Measurements from ENCODE around the gene TUBD1. TPM values are rescaled to one million over a fixed set of nuclear protein-coding genes. Genes with fewer than 3 reads are reported as not detected.
A peak's percentile ranks its signal among the peaks of the same experiment; 100 is the strongest.

The TUBD1 gene
- polyA plus RNA-seq, 1 donor (not counting 4 experiments of a cell fraction or from before 2014, with no cell fraction given) = 7.6 TPM

GRCh38 chr17:59916446-59916845, 23.7 kb upstream of the TUBD1 start:
- no peaks in the 10 kb centered on the region for H3K9me1 ChIP-seq (ENCODE audit: control insufficient read depth, extremely low read depth, insufficient read depth, low read length)
- H2AFZ ChIP-seq (ENCODE audit: control insufficient read depth, low read length) = no peak overlapping the region
- no peaks in the 10 kb centered on the region for H3K4me1 ChIP-seq (ENCODE audit: control insufficient read depth, extremely low read depth, insufficient read depth, low read length)
- no peaks in the 10 kb centered on the region for H3K79me2 ChIP-seq (ENCODE audit: control insufficient read depth, insufficient read depth, low read length)
- no peak overlapping the region for H3K27ac ChIP-seq (ENCODE audit: control insufficient read depth, insufficient read depth, low read length)
- dilution Hi-C loops (cut with MboI; ENCODE audit: extremely low pct_ligation_motif_present, low sequenced_read_pairs) = no loop called here
- TF ChIP-seq EZH2 (IDR thresholded peaks at IDR 0.05; ENCODE audit: low read length) (no peak), CTCF (optimal IDR thresholded peaks at IDR 0.05 in 1 of 3, IDR thresholded peaks at IDR 0.05 in 1 of 3, conservative IDR thresholded peaks at IDR 0.05 in 1 of 3; ENCODE audit: extremely low read depth in 1 of 3, insufficient read depth in 2 of 3, low read length in 3 of 3) (no peak)
- DNase-seq (ENCODE audit: low read depth, low spot score) (no peak), FAIRE-seq (no peak)
- peaks cover 8 to 16% of the 10 kb centered on the region in 2 experiments for H3K36me3 ChIP-seq (ENCODE audit: control insufficient read depth in 2 of 2, extremely low read depth in 1 of 2, insufficient read depth in 2 of 2, low read length in 2 of 2)
- no peak overlapping the region for H3K9ac ChIP-seq (ENCODE audit: control insufficient read depth, extremely low read depth, insufficient read depth, low read length)
- H3K4me3 ChIP-seq (ENCODE audit: control insufficient read depth in 2 of 3, extremely low read depth in 1 of 3, insufficient read depth in 2 of 3, low read depth in 1 of 3, low read length in 3 of 3) = no peak overlapping the region
- H3K27me3 ChIP-seq (ENCODE audit: control insufficient read depth, extremely low read depth, insufficient read depth, low read length) = no peaks in the 10 kb centered on the region
- H3K4me2 ChIP-seq (ENCODE audit: control insufficient read depth, extremely low read depth, insufficient read depth, low read depth, low read length) = no peak overlapping the region
- no peaks in the 10 kb centered on the region for H4K20me1 ChIP-seq (ENCODE audit: control insufficient read depth, extremely low read depth, insufficient read depth, low read length)
- H3K9me3 ChIP-seq (ENCODE audit: control insufficient read depth, low read depth, low read length) = no peaks in the 10 kb centered on the region

- Histone ChIP-seq H3K4me1 (ENCODE audit: control insufficient read depth, extremely low read depth, insufficient read depth, low read length) (no peaks in the 10 kb centered on the region), H3K36me3 (ENCODE audit: control insufficient read depth in 2 of 2, extremely low read depth in 1 of 2, insufficient read depth in 2 of 2, low read length in 2 of 2) (peaks cover 12 to 15% of the 10 kb centered on the region in 2 experiments), H3K9ac (ENCODE audit: control insufficient read depth, extremely low read depth, insufficient read depth, low read length) (no peak overlapping the region), H3K79me2 (ENCODE audit: control insufficient read depth, insufficient read depth, low read length) (no peaks in the 10 kb centered on the region), H3K4me2 (ENCODE audit: control insufficient read depth, extremely low read depth, insufficient read depth, low read depth, low read length) (no peak overlapping the region), H4K20me1 (ENCODE audit: control insufficient read depth, extremely low read depth, insufficient read depth, low read length) (no peaks in the 10 kb centered on the region), H3K9me3 (ENCODE audit: control insufficient read depth, low read depth, low read length) (no peaks in the 10 kb centered on the region), H3K27ac (ENCODE audit: control insufficient read depth, insufficient read depth, low read length) (no peak overlapping the region), H3K27me3 (ENCODE audit: control insufficient read depth, extremely low read depth, insufficient read depth, low read length) (no peaks in the 10 kb centered on the region), H3K9me1 (ENCODE audit: control insufficient read depth, extremely low read depth, insufficient read depth, low read length) (no peaks in the 10 kb centered on the region), H3K4me3 (ENCODE audit: control insufficient read depth in 2 of 3, extremely low read depth in 1 of 3, insufficient read depth in 2 of 3, low read depth in 1 of 3, low read length in 3 of 3) (no peak overlapping the region), H2AFZ (ENCODE audit: control insufficient read depth, low read length) (no peak overlapping the region)
- DNase-seq (ENCODE audit: low read depth, low spot score) (no peak), FAIRE-seq (no peak)
- TF ChIP-seq EZH2 (IDR thresholded peaks at IDR 0.05; ENCODE audit: low read length) (no peak), CTCF (optimal IDR thresholded peaks at IDR 0.05 in 1 of 3, IDR thresholded peaks at IDR 0.05 in 1 of 3, conservative IDR thresholded peaks at IDR 0.05 in 1 of 3; ENCODE audit: extremely low read depth in 1 of 3, insufficient read depth in 2 of 3, low read length in 3 of 3) (peak in 2 of 3 experiments; percentile 29 to 34)
- dilution Hi-C loops (cut with MboI; ENCODE audit: extremely low pct_ligation_motif_present, low sequenced_read_pairs) = no loop called here
Observed at GRCh38 chr17:59914274-59914854, 21.6 kb upstream of the TUBD1 start.

Measured in keratinocyte (primary cell).